DND-41 (cell line): ENCODE measurements around the gene ARHGAP4.

Experiments used
- ATAC-seq: fragments of 200-7000 bp; cut with Tn5 transposase; 3 replicates; pipeline ENCODE4 v1.9.1; 2021; ENCODE audit warnings: low read depth; ENCODE audit not compliant: insufficient read depth
- DNase-seq: peaks from one replicate; pipeline ENCODE4 v3.0.0-alpha.2; 2020
- H2AFZ ChIP-seq: 2 replicates; pipeline ENCODE4 v1.6.0; 2012; ENCODE audit warnings: low read depth, low read length
- H3K27ac ChIP-seq: 2 replicates; pipeline ENCODE4 v1.5.1; 2012; ENCODE audit warnings: low read length, inconsistent platforms
- H3K27me3 ChIP-seq: fragments of 200-600 bp; sonication (generic); 2 replicates; pipeline ENCODE4 v1.6.0; 2012; ENCODE audit warnings: low read length, mild to moderate bottlenecking, inconsistent platforms; ENCODE audit not compliant: insufficient read depth, poor library complexity
- H3K36me3 ChIP-seq: 2 replicates; pipeline ENCODE4 v1.5.1; 2012; ENCODE audit warnings: low read length, inconsistent platforms; ENCODE audit not compliant: insufficient read depth
- H3K4me1 ChIP-seq: 2 replicates; pipeline ENCODE4 v1.5.1; 2012; ENCODE audit warnings: mild to moderate bottlenecking, low read length; ENCODE audit not compliant: insufficient read depth
- H3K4me2 ChIP-seq: 2 replicates; pipeline ENCODE4 v1.6.0; 2012; ENCODE audit warnings: mild to moderate bottlenecking, moderate library complexity, low read length, inconsistent platforms; ENCODE audit not compliant: insufficient read depth
- H3K4me3 ChIP-seq, 2 experiments: fragments of 200-600 bp in 1 of 2; shearing (Covaris generic) in 1 of 2; 2 replicates each; pipeline ENCODE4 v1.5.1; 2012 to 2016; ENCODE audit warnings: inconsistent platforms in 2 of 2, low read length in 2 of 2, mild to moderate bottlenecking in 2 of 2, low read depth in 1 of 2, moderate library complexity in 1 of 2
- H3K79me2 ChIP-seq: 2 replicates; pipeline ENCODE4 v1.6.0; 2012; ENCODE audit warnings: low read length, inconsistent platforms; ENCODE audit not compliant: insufficient read depth
- H3K9ac ChIP-seq: 2 replicates; pipeline ENCODE4 v1.6.0; 2012; ENCODE audit warnings: low read depth, mild to moderate bottlenecking, inconsistent platforms, low read length, moderate library complexity
- H3K9me3 ChIP-seq: 2 replicates; pipeline ENCODE4 v1.5.1; 2012; ENCODE audit warnings: low read length, moderate library complexity, mild to moderate bottlenecking, inconsistent platforms; ENCODE audit not compliant: insufficient read depth, severe bottlenecking
- H4K20me1 ChIP-seq: 2 replicates; pipeline ENCODE4 v1.6.0; 2012; ENCODE audit warnings: low read length; ENCODE audit not compliant: insufficient read depth
- CTCF ChIP-seq: IDR thresholded peaks from 2 replicates; pipeline ENCODE4 v1.5.1; 2012; ENCODE audit warnings: borderline replicate concordance, low read length, moderate library complexity, mild to moderate bottlenecking; ENCODE audit not compliant: poor library complexity, severe bottlenecking; ENCODE audit errors: extremely low read depth
- EZH2 ChIP-seq: IDR thresholded peaks from 3 replicates; pipeline ENCODE4 v1.6.1; 2012; ENCODE audit warnings: borderline replicate concordance, low read depth, mild to moderate bottlenecking, moderate library complexity, low read length, inconsistent platforms; ENCODE audit not compliant: severe bottlenecking

The ARHGAP4 gene

DNA sequence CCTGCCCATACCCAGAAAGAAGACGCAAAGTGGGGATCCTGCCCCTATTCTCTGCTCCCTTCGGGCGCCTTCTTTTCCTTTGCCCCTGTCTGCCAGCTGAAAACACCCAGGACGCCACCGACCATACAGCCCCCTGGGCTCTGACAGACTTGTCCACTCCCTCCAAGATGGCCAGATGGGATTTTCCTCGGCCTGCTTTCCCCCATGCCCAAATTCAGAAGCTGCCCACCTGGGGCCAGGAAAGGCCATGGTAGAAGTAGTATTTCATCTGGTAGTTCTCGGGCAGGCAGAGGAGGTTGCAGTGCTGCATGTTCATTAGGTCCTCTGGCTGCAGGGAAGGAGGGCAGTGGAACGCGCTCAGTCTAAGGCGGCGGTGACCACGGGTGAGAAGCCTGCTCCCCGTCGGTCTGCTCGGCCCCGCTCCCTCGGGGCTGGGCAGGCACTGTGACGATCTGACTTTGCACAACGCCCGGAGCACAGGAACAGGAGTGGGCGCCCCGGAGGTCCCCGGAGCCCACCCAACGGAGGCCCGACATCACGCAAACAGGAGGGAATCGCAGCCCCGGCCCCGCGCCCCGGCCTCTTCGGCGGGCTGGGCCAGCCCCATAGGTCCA, 8.2 kb upstream of the ARHGAP4 start:
- no peak for DNase-seq
- TF ChIP-seq EZH2 (no peak), CTCF (no peak)
- H2AFZ ChIP-seq, result peak overlapping the region; percentile 49

DNA sequence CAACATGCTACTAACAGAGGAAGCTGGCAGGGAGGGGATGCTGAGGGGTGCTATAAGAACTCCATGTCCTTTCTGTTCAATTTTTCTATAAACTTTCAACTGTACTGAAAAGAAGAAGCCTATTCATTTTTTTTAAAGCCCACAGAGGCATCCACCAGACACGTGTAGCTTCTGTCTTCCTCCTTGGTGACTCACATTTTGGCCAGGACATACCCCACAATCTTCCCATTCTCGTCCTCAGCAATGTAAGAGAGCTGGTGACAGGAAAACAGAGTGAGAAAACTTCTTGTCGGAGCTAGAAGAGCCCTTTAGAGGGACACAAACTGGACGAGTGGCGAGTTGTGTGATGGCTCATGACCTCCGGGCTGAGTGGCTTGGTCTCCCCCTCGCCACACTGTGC, 7.7 kb upstream of the ARHGAP4 start:
- Histone ChIP-seq H3K27ac (peak overlapping the region; percentile 77), H4K20me1 (no peaks in the 10 kb centered on the region), H3K9me3 (no peaks in the 10 kb centered on the region), H3K4me3 (peak overlapping the region in 1 of 2 experiments; percentile 68; a peak in 3 of 4 replicates), H3K27me3 (no peaks in the 10 kb centered on the region), H3K36me3 (peaks cover 40% of the 10 kb centered on the region), H3K79me2 (peaks cover 45% of the 10 kb centered on the region), H3K9ac (peak overlapping the region; percentile 73), H3K4me2 (peak overlapping the region; percentile 63), H2AFZ (no peak overlapping the region), H3K4me1 (peaks cover 63% of the 10 kb centered on the region)
- no peak for TF ChIP-seq CTCF
- no peak for TF ChIP-seq EZH2
- no peak for ATAC-seq
- no peak for DNase-seq

More for the DNA sequence above, 8.2 kb upstream of the ARHGAP4 start:
- H3K4me2 ChIP-seq, result peak overlapping the region; percentile 63
- ATAC-seq, result peak; percentile 17
- H3K36me3 ChIP-seq, result peaks cover 40% of the 10 kb centered on the region
- no peaks in the 10 kb centered on the region for H3K27me3 ChIP-seq
- no peaks in the 10 kb centered on the region for H3K9me3 ChIP-seq
- H3K4me1 ChIP-seq, result peaks cover 58% of the 10 kb centered on the region
- H3K4me3 ChIP-seq, result peak overlapping the region; percentile 37 to 68; a peak in 3 of 4 replicates
- H3K27ac ChIP-seq, result peak overlapping the region; percentile 77
- peaks cover 42% of the 10 kb centered on the region for H3K79me2 ChIP-seq
- no peaks in the 10 kb centered on the region for H4K20me1 ChIP-seq
- H3K9ac ChIP-seq, result peak overlapping the region; percentile 73

- no peaks in the 10 kb centered on the region for H3K27me3 ChIP-seq
- H3K9ac ChIP-seq, result 0 out of 2 replicates have a peak overlapping the region, but pooled peaks have one; percentile 18
- H3K9me3 ChIP-seq, result no peaks in the 10 kb centered on the region
- no peak overlapping the region for H3K4me2 ChIP-seq
- no peak overlapping the region for H3K27ac ChIP-seq
- peaks cover 40% of the 10 kb centered on the region for H3K36me3 ChIP-seq
- no peak overlapping the region for H3K4me3 ChIP-seq
- H3K4me1 ChIP-seq, result peaks cover 65% of the 10 kb centered on the region
- H4K20me1 ChIP-seq, result no peaks in the 10 kb centered on the region
- ATAC-seq, result no peak
- DNase-seq, result no peak
- TF ChIP-seq EZH2 (no peak), CTCF (no peak)
- no peak overlapping the region for H2AFZ ChIP-seq
- H3K79me2 ChIP-seq, result peaks cover 51% of the 10 kb centered on the region
These were observed 6.3 kb upstream of the ARHGAP4 start for GRCh38 chrX:153932220-153932915.
